Measurements from ENCODE around the gene ASB4.
"Not testable (repeated sequence)": the region's sequence is repeated elsewhere in the genome, so short reads cannot be mapped to it uniquely, and the experiment has no call there.

Gene ASB4, protein sequence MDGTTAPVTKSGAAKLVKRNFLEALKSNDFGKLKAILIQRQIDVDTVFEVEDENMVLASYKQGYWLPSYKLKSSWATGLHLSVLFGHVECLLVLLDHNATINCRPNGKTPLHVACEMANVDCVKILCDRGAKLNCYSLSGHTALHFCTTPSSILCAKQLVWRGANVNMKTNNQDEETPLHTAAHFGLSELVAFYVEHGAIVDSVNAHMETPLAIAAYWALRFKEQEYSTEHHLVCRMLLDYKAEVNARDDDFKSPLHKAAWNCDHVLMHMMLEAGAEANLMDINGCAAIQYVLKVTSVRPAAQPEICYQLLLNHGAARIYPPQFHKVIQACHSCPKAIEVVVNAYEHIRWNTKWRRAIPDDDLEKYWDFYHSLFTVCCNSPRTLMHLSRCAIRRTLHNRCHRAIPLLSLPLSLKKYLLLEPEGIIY

DNA sequence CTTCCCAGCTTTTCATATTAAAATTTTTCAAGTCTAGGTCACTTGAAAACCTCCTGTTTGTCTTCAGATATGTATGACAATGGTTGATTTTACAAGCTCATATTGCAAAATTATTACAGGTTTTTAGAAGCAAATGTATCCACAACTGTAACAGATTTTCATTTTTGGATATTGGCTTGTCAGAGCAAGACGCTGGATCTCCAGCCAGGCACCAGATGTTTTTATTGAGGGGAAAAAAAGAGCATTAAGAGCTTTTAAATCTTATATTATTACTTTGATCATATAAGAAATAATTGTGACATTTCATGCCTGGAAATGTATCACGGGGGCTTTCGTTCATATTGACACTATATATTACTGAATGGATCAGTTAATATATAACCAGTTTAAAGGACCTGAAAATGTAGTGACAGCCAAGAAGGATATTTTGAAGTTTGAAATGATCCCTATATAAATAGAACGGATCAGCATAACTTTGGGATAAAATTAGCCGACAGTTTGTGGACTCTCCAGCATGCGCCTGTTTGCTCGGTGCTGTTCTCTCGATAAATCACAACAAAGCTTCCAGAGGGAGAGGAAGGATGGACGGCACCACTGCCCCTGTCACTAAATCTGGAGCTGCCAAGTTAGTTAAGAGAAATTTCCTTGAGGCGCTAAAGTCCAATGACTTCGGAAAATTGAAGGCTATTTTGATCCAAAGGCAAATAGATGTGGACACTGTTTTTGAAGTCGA is at the start of gene ASB4:
Gene ASB4, plus strand, starts transcription at position 553 of the 733 bp plus-strand sequence. Its CDS starts 29 bp downstream, at position 582.
- no peak for DNase-seq (ENCODE audit: low read depth in 2 of 2)

DNA sequence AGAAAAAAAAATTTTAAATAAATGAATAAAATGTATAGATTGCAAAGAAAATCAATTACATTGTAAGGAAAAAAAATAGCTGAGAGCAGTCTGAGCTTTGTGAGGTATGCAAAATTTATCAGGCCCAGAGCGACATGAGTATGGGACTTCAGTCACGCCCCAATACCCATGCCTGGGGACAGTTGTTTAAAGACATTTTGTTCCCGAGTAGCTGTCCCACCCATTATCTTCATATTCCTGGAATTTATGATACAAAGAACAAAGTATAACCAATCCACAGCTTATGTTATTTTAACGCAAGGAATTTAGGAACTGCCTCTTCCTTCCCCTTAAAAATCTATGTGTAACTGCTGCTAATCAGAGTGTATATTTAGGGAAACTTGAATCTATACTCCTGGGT is 49.3 kb upstream of the ASB4 start:
- no peak for DNase-seq (ENCODE audit: low read depth in 2 of 2)

DNA sequence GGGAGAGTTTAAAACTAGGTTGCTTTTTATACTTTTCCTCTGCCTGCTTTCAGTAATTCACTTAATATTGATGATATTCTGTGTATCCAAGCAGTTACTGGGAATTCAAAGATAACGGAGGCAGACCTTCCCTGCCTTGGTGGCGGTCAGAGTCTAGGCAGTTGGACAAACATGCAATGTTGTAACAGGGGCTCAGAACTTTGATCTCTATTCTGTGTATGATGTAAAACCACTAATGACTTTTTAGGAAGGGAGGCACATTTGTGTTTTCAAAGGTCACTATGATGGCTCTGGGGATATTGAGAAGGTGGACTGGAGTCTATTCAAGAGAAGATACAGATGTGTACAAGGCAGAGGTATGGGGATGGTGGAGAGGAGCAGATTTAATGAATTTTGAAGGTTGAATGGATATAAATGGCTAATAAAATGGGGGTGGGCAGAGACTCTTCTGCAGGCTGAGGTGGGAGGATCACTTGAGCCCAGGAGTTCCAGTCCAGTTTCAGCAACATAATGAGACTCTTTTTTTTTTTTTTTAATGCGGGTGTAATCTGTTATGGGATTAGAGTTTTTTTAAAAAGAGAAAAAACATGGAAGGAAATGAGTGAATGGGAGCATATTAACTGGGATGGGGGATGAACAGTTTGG is 45.2 kb upstream of the ASB4 start:
- DNase-seq (ENCODE audit: low read depth in 2 of 2), result no peak

DNA sequence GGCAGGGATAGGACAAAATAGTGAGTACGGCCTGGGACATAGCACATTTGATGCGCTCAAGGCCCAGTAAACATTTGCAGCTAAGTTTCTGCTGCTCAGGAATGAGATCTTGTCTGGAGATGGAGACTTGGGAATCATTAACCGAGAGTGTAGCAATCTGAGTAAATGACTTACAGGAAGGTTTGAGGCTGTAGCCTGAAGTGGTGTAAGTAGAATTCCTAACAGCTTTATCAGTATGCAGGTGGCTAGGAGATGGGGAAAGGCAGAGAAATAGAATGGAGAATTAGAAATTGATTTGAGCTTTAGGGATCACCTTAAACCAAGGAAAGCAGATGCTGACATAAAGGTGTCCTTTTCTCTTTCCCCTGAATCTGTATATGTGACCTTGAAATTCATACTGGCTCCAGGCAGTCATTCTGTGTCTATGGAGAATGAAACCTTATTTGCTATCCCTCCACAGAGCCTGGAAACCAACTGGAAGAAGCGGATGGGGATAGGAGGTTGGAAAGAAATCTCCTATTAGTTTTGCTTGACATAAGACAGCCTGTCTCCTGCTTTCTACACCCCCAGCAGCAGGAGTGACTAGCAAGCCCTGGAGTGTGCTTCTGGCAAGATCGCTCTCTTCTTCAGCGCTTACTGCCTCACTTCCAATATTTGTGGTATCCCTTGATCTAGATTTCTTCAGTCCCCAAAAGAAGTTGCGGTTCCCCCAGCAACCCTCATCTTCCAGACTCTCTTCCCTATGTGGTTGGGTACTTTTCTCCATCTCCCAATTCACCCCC is 44.5 kb upstream of the ASB4 start:
- DNase-seq (ENCODE audit: low read depth in 2 of 2), result no peak

DNA sequence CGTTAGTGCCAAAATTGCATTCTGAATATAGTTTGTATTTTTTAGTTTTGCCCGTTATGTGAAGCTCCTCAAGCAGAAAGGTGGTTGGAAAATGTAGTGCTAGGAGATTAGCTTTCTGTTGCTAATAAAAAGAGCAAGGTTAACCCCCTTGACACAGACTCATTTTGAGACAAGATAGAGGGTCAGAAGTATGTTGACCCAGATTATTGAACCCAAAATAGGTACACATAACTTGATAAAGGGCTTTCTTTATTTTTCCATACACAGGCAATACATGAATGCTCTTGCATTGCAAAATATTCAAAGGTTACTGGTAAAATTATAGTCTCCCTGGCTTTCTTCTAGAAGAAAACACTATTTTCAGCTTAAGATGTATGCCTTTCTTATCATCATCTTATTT is 40.9 kb upstream of the ASB4 start:
- DNase-seq (ENCODE audit: low read depth in 2 of 2), result no peak

DNA sequence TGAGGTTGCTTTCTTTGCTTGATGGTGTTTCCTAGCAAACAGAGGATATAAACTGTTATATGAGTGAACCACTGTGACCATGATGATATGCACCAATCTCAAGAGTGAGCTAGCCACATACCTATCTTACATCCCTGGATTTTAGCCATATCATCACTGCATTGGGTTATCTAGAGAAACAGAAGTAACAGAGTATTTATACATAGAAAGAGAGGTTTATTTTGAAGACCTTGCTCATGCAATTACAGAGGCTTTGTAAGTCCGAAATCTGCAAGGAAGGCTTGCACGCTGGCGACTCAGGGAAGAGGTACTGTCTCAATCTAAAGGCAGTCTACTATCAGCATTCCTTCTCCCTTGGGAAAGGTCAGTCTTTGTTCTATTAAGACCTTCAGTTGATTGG is 39.1 kb upstream of the ASB4 start:
- DNase-seq (ENCODE audit: low read depth in 2 of 2), result no peak

DNA sequence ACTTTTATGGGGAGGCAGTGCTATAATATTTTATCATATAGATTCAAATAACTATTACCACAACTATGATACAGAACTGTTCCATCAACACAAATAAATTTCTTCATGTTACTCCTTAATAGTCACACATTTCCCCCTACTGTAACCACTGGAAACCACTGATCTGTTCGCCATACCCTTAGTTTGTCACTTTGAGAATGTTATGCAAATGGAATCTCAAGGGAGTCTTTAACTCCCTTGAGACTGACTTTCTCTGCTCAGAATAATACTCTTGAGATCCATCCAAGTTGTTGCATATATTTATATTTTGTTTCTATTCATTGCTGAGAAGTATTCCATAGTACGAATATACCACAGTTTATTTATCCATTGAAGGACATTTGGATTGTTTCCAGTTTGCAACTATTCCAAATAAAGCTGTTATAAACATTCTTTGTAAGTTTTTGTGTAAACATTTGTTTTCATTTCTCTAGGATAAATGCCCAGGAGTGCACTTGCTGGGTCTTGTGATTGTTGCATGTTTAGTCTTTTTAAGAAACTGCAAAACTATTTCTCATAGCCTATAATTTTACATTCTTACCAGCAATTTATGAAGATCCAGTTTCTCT is 31.2 kb upstream of the ASB4 start:
- no peak for DNase-seq (ENCODE audit: low read depth in 2 of 2)

DNA sequence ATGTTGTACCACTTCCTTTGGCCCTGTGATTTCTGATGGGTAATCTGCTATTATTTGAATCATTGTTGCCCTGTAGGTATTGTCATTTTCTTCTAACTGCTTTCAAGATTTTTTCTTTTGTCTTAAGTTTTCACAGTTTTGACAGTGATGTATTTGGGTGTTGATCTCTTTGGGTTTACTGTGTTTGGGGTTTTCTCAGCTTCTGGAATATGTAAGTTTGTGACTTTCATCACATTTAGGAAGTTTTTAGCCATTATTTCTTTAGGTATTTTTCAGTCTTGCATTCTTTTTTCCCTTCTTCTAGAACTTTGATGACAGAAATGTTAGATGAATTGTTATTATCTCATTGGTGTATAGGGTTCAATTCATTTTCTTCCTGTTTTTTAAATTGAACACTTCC is 27.8 kb upstream of the ASB4 start:
- DNase-seq (ENCODE audit: low read depth in 2 of 2), result no peak

DNA sequence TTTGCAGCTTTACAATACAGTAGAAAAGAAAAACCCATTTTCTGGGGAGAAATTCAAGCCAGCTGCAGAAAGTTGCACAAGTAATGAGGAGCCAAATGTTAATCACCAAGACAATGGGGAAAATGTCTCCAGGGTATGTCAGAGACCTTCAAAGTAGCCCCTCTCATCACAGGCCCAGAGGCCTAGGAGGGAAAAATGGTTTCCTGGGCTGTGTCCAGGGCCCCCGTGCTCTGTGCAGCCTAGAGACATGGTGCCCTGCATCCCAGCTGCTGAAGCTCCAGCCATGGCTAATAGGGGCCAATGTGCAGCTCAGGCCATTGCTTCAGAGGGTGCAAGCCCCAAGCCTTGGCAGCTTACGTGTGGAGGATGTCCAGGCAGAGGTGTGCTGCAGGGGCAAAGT is 25.1 kb upstream of the ASB4 start:
- not testable (repeated sequence) for DNase-seq (ENCODE audit: low read depth in 2 of 2)

DNA sequence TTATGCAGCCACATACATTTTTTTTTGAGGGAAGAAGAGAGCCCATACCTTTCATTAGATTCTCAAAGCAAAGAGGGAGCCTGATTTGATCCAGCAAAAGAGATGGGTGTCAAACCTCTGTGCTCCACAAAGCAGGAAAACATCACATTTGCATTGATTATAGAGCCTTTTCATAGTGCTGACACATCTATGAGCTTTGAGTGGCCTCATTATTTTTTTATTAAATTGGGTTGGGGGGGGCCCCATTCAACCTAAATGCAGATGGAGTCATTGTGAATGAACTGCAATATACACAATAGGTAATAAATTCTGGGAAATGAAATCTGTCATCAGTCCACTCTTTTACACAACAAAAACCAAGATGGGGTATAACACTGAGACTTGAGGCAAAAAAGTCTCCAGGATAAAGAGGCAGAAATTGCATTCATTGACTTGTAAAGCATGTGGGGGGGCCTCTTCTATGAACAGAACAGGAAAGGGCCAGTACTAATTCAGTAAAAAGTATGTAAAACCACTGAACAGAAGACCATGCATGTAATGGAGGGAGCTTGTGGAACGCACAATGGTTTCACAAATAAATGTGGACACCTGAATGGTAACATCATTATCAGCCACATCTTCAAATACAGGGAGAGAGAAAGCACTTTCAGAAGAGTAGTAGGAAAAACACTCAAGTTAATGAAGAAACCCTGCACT is 17.7 kb upstream of the ASB4 start:
- DNase-seq (ENCODE audit: low read depth in 2 of 2), result no peak

DNA sequence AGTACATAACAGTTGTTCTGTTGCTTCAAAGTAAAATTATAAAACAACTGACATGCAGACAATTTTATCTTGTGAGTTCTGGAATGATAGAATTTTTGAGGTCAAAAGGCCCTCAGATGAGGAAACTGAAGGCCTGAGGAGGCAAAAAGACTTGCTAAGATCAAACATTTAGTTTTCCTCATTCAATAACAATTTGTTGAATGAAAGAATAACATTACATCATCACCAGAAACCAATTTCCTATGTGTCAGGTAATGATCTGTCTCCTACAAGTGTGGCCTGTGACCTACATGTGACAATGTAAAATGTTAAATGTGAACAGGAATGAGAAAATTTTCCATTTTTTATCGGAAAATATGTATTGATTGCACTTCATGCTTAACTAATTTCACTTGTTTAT is 16.6 kb upstream of the ASB4 start:
- no peak for DNase-seq (ENCODE audit: low read depth in 2 of 2)

DNA sequence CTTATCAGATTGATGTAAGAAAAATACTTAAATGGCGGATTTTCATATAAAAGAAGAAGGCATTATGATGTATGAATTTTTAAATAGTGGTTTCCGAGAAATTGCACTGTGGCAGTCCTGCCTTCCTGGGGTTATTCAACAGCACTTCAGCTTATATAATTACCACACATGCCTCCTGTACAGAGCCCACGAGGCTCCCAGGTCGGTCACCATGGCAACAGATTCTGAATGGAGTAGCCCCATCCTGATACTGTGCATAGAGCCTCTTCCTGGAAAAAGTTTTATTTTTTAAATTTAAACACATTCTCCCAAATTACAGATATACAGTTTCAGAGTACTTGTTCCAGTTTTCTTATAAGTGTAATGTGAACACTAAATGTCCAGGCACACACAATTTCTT is 15.9 kb upstream of the ASB4 start:
- DNase-seq (ENCODE audit: low read depth in 2 of 2), result no peak

DNA sequence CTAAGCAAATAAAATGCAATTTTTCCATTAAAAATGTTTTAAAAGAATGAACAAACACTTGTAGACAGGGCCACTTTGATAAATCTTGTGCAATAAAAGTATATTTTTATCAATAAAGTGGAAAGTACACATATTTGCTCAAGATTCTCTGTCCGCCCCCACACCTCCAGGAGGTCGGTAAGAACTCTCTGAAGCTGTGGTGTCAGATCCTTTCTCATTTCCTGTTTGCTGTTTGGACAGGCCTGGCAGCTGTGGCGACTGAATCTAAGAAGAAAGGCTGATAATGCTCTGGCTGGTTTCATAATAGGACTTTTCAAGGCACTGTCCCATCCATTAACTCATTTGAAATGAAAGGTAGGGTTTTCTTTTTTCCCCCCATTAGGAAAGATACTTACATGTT is 15.3 kb upstream of the ASB4 start:
- no peak for DNase-seq (ENCODE audit: low read depth in 2 of 2)

DNA sequence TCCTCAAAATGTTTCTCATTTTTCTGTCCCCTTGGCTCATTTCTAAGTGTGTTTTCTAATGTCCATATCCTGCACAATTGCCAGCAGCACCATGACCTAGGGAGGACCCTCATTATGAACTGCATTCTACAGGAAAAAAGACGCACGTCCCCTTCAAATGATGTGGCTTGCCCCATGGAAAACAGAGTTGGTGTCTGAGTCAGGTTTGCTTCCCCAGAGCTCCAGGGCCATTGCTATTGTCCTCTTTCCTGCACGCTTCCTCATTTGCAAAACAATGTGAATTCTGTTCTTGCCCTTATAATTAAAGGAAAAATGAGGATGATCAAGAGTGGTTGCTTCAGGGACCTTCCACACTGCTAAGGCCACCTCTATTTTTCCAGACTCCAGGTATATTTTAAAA is 14.7 kb upstream of the ASB4 start:
- DNase-seq (ENCODE audit: low read depth in 2 of 2), result no peak

DNA sequence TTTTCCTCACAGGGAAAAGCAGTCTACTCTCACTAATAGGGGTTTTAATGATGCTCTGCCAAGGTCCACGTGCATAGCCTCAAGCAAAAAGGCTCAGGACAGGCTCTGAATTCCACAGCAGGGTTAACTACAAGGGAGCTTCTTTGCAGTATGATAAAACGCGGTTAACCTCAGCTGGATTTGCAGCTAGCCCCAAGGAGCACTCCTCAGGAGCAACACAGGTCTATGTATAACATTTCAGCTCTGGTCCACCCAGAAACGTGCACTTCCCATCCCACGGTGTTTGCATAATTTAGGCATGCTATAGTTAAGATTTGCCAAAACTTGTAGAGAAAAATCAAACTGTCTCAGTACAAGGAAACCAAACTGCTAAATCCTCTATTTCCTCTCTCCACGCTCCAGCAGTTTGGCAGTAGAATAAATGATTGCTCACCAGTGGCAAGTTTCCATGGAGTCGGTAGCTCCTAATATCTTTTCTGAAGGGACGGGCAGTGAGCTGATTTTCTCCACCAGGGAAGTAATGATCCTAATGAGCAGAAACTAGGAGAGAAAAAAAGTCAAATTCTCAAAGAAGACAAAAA is 13.1 kb upstream of the ASB4 start:
- no peak for DNase-seq (ENCODE audit: low read depth in 2 of 2)

DNA sequence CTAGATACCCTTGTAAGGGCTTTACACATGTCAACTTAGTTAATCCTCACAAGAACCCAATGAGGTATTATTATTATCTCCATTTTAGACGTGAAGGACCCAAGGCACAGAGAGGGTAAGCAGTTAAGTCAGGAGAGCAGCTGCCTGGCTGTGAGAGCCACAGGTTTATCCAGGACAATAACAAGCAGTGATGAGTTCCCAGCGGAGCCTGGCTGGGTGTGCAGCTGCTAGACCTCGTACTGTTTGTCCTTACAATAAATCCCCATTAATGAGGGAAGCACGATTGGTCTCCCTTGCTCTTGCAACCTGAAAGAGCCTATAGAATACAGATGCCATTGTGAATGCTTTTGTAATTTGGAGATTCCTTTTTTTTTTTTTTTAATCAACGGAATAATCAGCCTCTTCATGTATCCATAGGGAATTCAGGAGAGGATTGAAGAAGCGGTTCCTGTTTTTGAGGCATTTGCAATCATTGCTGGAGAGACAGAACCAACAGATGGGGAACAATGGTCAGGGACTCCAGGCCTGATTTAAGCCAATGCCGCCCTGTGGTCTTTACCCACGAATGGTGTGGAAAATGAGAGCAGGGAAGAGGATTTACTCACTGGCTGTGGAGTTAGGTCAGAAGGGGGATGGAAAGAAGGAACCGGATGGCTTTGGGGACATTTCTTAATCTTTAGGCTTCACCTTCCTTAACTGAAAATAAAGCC is 12.3 kb upstream of the ASB4 start:
- DNase-seq (ENCODE audit: low read depth in 2 of 2), result no peak

DNA sequence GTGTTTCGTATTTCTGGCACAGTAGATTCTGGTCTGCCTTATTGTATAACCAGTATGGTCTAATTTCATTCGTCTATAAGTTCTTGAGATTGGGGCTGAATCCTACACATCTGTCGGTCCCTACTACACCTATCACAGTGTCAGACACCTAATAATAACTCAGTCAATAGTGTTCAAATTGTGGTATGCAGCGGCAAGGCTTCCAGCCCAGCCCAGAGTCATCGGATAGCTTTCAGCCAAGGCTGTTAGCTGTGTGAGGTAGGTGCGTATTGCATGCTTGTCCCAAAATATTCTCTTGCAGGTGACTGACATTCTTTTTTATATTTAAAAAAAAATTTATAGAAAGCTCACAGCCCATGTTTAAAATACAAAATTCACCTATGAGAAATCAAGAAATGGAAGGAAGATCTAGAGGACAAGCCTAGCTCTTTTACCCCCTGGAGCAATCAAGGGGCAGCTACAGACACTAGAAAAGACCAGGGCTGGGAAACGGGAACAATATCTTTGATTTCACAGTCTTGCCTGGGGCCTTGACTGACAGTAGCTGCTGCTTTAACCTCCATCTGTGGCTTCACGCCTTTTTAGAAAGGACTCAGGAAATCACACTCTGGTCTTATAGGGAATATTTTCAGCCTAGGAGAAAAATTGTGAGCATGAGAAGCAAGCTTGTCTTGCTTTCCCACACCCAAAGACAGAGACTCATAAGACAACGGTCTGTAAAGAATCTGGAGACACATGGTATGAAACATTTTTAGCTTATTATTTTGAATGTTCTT is 9.5 kb upstream of the ASB4 start:
- DNase-seq (ENCODE audit: low read depth in 2 of 2), result no peak

DNA sequence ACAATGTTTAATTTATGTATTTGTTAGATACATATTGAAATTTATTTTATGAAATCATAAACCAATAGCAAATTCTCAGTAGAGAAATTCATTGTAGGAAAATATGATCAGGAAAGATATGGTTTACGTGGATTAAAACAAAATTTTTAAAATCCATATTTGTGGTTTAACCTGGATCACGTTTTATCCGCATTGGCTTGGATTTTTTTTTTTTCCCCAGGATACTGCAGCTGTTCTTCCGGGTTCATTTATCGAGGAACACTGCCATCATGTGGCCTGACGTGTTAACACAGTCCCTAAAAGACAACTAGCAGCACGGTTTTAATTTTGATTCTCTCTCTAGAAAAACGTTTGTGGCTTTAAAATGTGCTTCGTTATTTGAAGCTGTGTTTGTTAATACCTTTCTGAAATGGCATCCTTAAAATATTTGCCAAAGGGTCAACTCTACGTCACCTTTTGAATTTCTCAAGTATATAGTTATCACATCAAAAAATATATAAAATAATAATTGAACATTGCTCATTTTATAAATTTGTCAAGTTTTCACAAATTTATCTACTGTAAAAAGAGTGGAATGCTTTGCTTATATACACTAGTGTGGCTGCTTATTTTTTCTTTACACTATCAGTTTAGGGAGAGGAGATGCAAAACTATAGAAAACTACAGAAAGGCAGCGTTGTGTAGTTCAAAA is 8.7 kb upstream of the ASB4 start:
- peak in 1 of 2 donors; percentile 31 for DNase-seq (ENCODE audit: low read depth in 2 of 2)

Measured in stimulated activated CD4-positive, alpha-beta T cell treated with anti-CD3 and anti-CD28 coated beads, Interleukin-15, amount 100 ng/mL, for 48 hours (primary cell).